HepG2 (cell line): ENCODE measurements around the gene WDR73. TPM values are rescaled to one million over a fixed set of nuclear protein-coding genes. Genes with fewer than 3 reads are reported as not detected.

Experiments used
- ATAC-seq: fragments of 200-7000 bp; cut with Tn5 transposase; 3 replicates; pipeline ENCODE4 v1.9.1; 2020; ENCODE audit warnings: mild to moderate bottlenecking, moderate library complexity
- BruUV-seq: library from RNA; stranded (reverse); fragments of 400-500 nt; replicated peaks from 2 replicates; lab custom pipeline; 2021; lab: Mats Ljungman, UMichigan
- CTCF ChIA-PET: fragments of 300-600 bp; formaldehyde crosslinking; extraction: SDS; loops from one replicate; lab custom pipeline; 2021; ENCODE audit warnings: low total read pairs, inconsistent platforms, low intra/inter-chr PET ratio; lab: Yijun Ruan, JAX
- POLR2A ChIA-PET: fragments of 350-600 bp; sonication (Branson Sonifier 250); formaldehyde crosslinking; loops from one replicate; lab custom pipeline; 2020; ENCODE audit warnings: antibody characterized with exemption, inconsistent platforms; lab: Yijun Ruan, JAX
- DNase-seq: peaks from one replicate; pipeline ENCODE4 v3.0.0-alpha.2; 2015; ENCODE audit warnings: low spot score
- FAIRE-seq: peaks from 3 replicates; lab custom pipeline; 2011; peaks lifted over from hg19 to GRCh38; lab: Jason Lieb, UNC
- H2AFZ ChIP-seq: one replicate; pipeline ENCODE4 v1.6.1; 2011; ENCODE audit warnings: low read length, inconsistent platforms
- H3K27ac ChIP-seq: fragments of 300-600 bp; 3 replicates; pipeline ENCODE4 v1.8.0; 2011; ENCODE audit warnings: mixed run types, mild to moderate bottlenecking, mixed read lengths, low read length, inconsistent platforms; ENCODE audit not compliant: insufficient read depth; ENCODE audit errors: extremely low read length
- H3K27me3 ChIP-seq, 2 experiments: fragments of 200-600 bp in 1 of 2; 2 replicates in 1 of 2; 3 replicates in 1 of 2; pipeline versions ENCODE4 v1.6.0 to v1.8.0; 2011; ENCODE audit warnings: low read length in 2 of 2, mild to moderate bottlenecking in 2 of 2, moderate library complexity in 2 of 2, inconsistent platforms in 1 of 2; ENCODE audit not compliant: insufficient read depth in 2 of 2, control insufficient read depth in 1 of 2
- H3K36me3 ChIP-seq, 2 experiments: fragments of 200-600 bp in 1 of 2; replicated peaks in 1 of 2; 2 replicates in 1 of 2; 3 replicates in 1 of 2; pipeline versions ENCODE4 v1.5.1 to v1.8.0; 2011; ENCODE audit warnings: low read length in 2 of 2, inconsistent platforms in 1 of 2; ENCODE audit not compliant: insufficient read depth in 2 of 2, control insufficient read depth in 1 of 2
- H3K4me1 ChIP-seq: 2 replicates; pipeline ENCODE4 v1.5.1; 2012; ENCODE audit warnings: low read length, inconsistent platforms; ENCODE audit not compliant: insufficient read depth
- H3K4me2 ChIP-seq: 2 replicates; pipeline ENCODE4 v1.6.0; 2011; ENCODE audit warnings: low read depth, low read length, inconsistent platforms
- H3K4me3 ChIP-seq, 3 experiments: fragments of 200-600 bp in 1 of 3; sonication (generic), shearing (Covaris generic) in 1 of 3; replicated peaks in 1 of 3; 2 replicates each; pipeline ENCODE4 v1.5.1; 2011 to 2016; ENCODE audit warnings: low read length in 3 of 3, inconsistent platforms in 2 of 3, low read depth in 2 of 3, mild to moderate bottlenecking in 2 of 3, control low read depth in 1 of 3, mixed read lengths in 1 of 3; ENCODE audit not compliant: insufficient read depth in 1 of 3
- H3K79me2 ChIP-seq: one replicate; pipeline ENCODE4 v1.6.1; 2011; ENCODE audit warnings: low read length, inconsistent platforms; ENCODE audit not compliant: insufficient read depth
- H3K9ac ChIP-seq: 2 replicates; pipeline ENCODE4 v1.6.0; 2011; ENCODE audit warnings: mild to moderate bottlenecking, low read depth, low read length, inconsistent platforms; ENCODE audit not compliant: insufficient read depth
- H3K9me3 ChIP-seq: 2 replicates; pipeline ENCODE4 v1.5.1; 2012; ENCODE audit warnings: mild to moderate bottlenecking, low read length
- H4K20me1 ChIP-seq: 2 replicates; pipeline ENCODE4 v1.6.0; 2011; ENCODE audit warnings: inconsistent platforms, mild to moderate bottlenecking, low read length, moderate library complexity; ENCODE audit not compliant: insufficient read depth
- FOXA3 ChIP-seq: IDR thresholded peaks from 2 replicates; pipeline ENCODE4 v1.6.1; 2016; ENCODE audit warnings: missing genetic modification reagents, missing compliant biosample characterization
- KLF11 ChIP-seq: IDR thresholded peaks from 2 replicates; pipeline ENCODE4 v1.6.1; 2016; ENCODE audit warnings: missing compliant biosample characterization
- SIN3B ChIP-seq: fragments of 150-350 bp; IDR thresholded peaks from 2 replicates; pipeline ENCODE4 v1.6.1; 2014; ENCODE audit warnings: low read length
- SKI ChIP-seq: fragments of 450-650 bp; IDR thresholded peaks from one replicate; pipeline ENCODE4 v1.6.1; 2018; ENCODE audit warnings: mild to moderate bottlenecking; ENCODE audit not compliant: partially characterized antibody
- SP5 ChIP-seq: IDR thresholded peaks from 2 replicates; pipeline ENCODE4 v1.6.1; 2016; ENCODE audit warnings: low read depth, borderline replicate concordance
- TBP ChIP-seq: sonication (generic); formaldehyde crosslinking; IDR thresholded peaks from 2 replicates; pipeline ENCODE4 v1.5.0; 2020; ENCODE audit warnings: missing genetic modification reagents
- THAP8 ChIP-seq: sonication (generic); formaldehyde crosslinking; IDR thresholded peaks from 2 replicates; pipeline ENCODE4 v1.5.1; 2020; ENCODE audit warnings: missing genetic modification reagents, mild to moderate bottlenecking, borderline replicate concordance
- ZNF343 ChIP-seq: sonication (generic); formaldehyde crosslinking; IDR thresholded peaks from 2 replicates; pipeline ENCODE4 v1.4.0; 2020; ENCODE audit warnings: mild to moderate bottlenecking, missing genetic modification reagents
- ZNF589 ChIP-seq: sonication (generic); formaldehyde crosslinking; conservative IDR thresholded peaks from 2 replicates; pipeline ENCODE4 v1.8.0; 2022; ENCODE audit warnings: mild to moderate bottlenecking, moderate library complexity, missing genetic modification reagents
- ZNF768 ChIP-seq: sonication (generic); formaldehyde crosslinking; IDR thresholded peaks from 2 replicates; pipeline ENCODE4 v1.4.0; 2020; ENCODE audit warnings: missing genetic modification reagents
- ZNF784 ChIP-seq: sonication (generic); formaldehyde crosslinking; IDR thresholded peaks from 2 replicates; pipeline ENCODE4 v1.5.1; 2020; ENCODE audit warnings: missing genetic modification reagents, mild to moderate bottlenecking, borderline replicate concordance
- WGBS: methylation state at CpG from one replicate; pipeline ENCODE4 v1.1.6; 2017; ENCODE audit warnings: low lambda C conversion rate; 5-methylcytosine and 5-hydroxymethylcytosine counted together
- in situ Hi-C: cut with HindIII; loops from 2 replicates; pipeline ENCODE4 v1.10.0; 2017; ENCODE audit warnings: low pct_unique_long_range_greater_than_20kb; ENCODE audit not compliant: extremely low pct_ligation_motif_present
- intact Hi-C: fragments of 100-400 bp; cut with micrococcal nuclease; formaldehyde crosslinking; loops from one replicate; pipeline ENCODE4 v1.10.0; 2022; ENCODE audit not compliant: unreplicated experiment
- polyA plus RNA-seq, 8 experiments: library from polyadenylated mRNA; depleted of rRNA in 3 of 8; stranded (reverse) in 7 of 8; unstranded in 1 of 8; fragments of >200 nt; fragmentation: Illumina TruSeq in 4 of 8; extraction: Trizol in 4 of 8; gene quantifications; 2 replicates each; pipeline versions ENCODE4 v1.2.1 to v1.2.3, GENCODE V29; 2011 to 2016; ENCODE audit warnings: low read depth in 4 of 8, missing spikeins in 1 of 8, mixed read lengths in 1 of 8; ENCODE audit not compliant: insufficient read depth in 1 of 8
- total RNA-seq, 5 experiments: library from RNA; depleted of rRNA; stranded (reverse); fragments of >200 nt; fragmentation: Illumina TruSeq; extraction: Trizol; gene quantifications; 2 replicates each; pipeline ENCODE4 v1.2.3, GENCODE V29; 2016; ENCODE audit warnings: low read depth in 1 of 5

Gene WDR73
- total and polyA plus RNA-seq, 2 of the 13 experiments (the other 11 are each of a cell fraction or from before 2014, with no cell fraction given): 20.0 to 35.5 TPM

- TF ChIP-seq THAP8: no peak
- TF ChIP-seq SP5 (CRISPR knock-in tag): no peak
- TF ChIP-seq FOXA3 (CRISPR knock-in tag): no peak
- no peak for TF ChIP-seq ZNF768 (CRISPR knock-in tag)
- TF ChIP-seq ZNF784: no peak
- TF ChIP-seq ZNF343 (CRISPR knock-in tag): no peak
- no peak for TF ChIP-seq TBP (CRISPR knock-in tag)
- no peak for TF ChIP-seq ZNF589 (CRISPR knock-in tag)
- no peak for TF ChIP-seq KLF11 (CRISPR knock-in tag)
- no peak for TF ChIP-seq SIN3B
- TF ChIP-seq SKI: no peak
- TF ChIP-seq, all 625 proteins: peak for 0
- 92% methylated on average over 3 of the region's 3 CpGs for WGBS
- FAIRE-seq (no peak), DNase-seq (no peak), ATAC-seq (no peak)
- H3K27me3 ChIP-seq: no peaks in the 10 kb centered on the region; a peak in 1 of 5 replicates
- peaks cover 12% of the 10 kb centered on the region for H3K79me2 ChIP-seq
- in situ Hi-C loops: no loop called here
- no peak overlapping the region for H2AFZ ChIP-seq
- H3K4me1 ChIP-seq: peaks cover 31% of the 10 kb centered on the region
- intact Hi-C loops: no loop called here
- no peak overlapping the region for H3K4me2 ChIP-seq
- ChIA-PET CTCF (no interaction called here), POLR2A (interaction anchor here (0.7 to 1.7 kb wide), 2 partner anchors 17 to 68 kb away, joined by 3 to 6 read pairs; partner anchors contain the start of gene SEC11A)
- BruUV-seq: no TSS peak
- no peaks in the 10 kb centered on the region for H3K9me3 ChIP-seq
- no peak overlapping the region for H3K4me3 ChIP-seq
- H4K20me1 ChIP-seq: no peaks in the 10 kb centered on the region
- H3K9ac ChIP-seq: no peak overlapping the region
- H3K27ac ChIP-seq: no peak overlapping the region
- H3K36me3 ChIP-seq: peaks cover 26 to 57% of the 10 kb centered on the region in 2 experiments
Measured at GRCh38 chr15:84648539-84648938, 5.5 kb downstream of the WDR73 start.
